GM18951 (cell line): Measurements from ENCODE around the gene COMMD3.

ENCODE experiments used
- POLR2A ChIP-seq: IDR thresholded peaks from 4 replicates; pipeline ENCODE4 v1.6.1; 2011; ENCODE audit warnings: mild to moderate bottlenecking; ENCODE audit not compliant: insufficient read length, insufficient read depth; ENCODE audit errors: extremely low read depth
- in situ Hi-C: fragments of 300-500 bp; cut with MboI; formaldehyde crosslinking; loops from one replicate; pipeline ENCODE4 v1.12.0; 2022; ENCODE audit warnings: low sequenced_read_pairs, mixed read lengths, inconsistent platforms; ENCODE audit not compliant: unreplicated experiment

The COMMD3 gene

GRCh38 chr10:22323538-22324305 is 7.5 kb downstream of the COMMD3 start:
- no peak for TF ChIP-seq POLR2A
- in situ Hi-C loops: no loop called here

GRCh38 chr10:22324413-22324812 is 8.2 kb downstream of the COMMD3 start:
- in situ Hi-C loops: no loop called here
- TF ChIP-seq POLR2A: no peak

GRCh38 chr10:22324893-22325271 is 8.7 kb downstream of the COMMD3 start:
- no peak for TF ChIP-seq POLR2A
- in situ Hi-C loops: no loop called here

GRCh38 chr10:22325272-22326144 is 9.3 kb downstream of the COMMD3 start:
- in situ Hi-C loops: no loop called here
- TF ChIP-seq POLR2A: peak; percentile 24

- no peak for TF ChIP-seq POLR2A
- in situ Hi-C loops: no loop called here
Measured at GRCh38 chr10:22326145-22326702, 10.0 kb downstream of the COMMD3 start.

GRCh38 chr10:22329150-22329549 is 13.0 kb downstream of the COMMD3 start:
- no peak for TF ChIP-seq POLR2A
- in situ Hi-C loops: no loop called here

GRCh38 chr10:22332116-22332692 is 16.0 kb downstream of the COMMD3 start:
- in situ Hi-C loops: no loop called here

GRCh38 chr10:22333167-22333974 is 17.2 kb downstream of the COMMD3 start:
- TF ChIP-seq POLR2A: no peak
- in situ Hi-C loops: no loop called here

More at GRCh38 chr10:22332116-22332692, 16.0 kb downstream of the COMMD3 start:
- TF ChIP-seq POLR2A: no peak

GRCh38 chr10:22333975-22334282 is 17.7 kb downstream of the COMMD3 start:
- TF ChIP-seq POLR2A: no peak
- in situ Hi-C loops: no loop called here

- TF ChIP-seq POLR2A: no peak
- in situ Hi-C loops: no loop called here
Measured at GRCh38 chr10:22334414-22335172, 18.4 kb downstream of the COMMD3 start.

- in situ Hi-C loops: no loop called here
- peak; percentile 59 for TF ChIP-seq POLR2A
Measured at GRCh38 chr10:22335173-22335933, 19.2 kb downstream of the COMMD3 start.

- no peak for TF ChIP-seq POLR2A
- in situ Hi-C loops: no loop called here
Measured at GRCh38 chr10:22338185-22338900, 22.2 kb downstream of the COMMD3 start.
